IPS-18a (cell line): ENCODE data around the gene ATG4A.

Source experiments
- H3K27ac ChIP-seq: one replicate; pipeline ENCODE4 v1.5.1; 2013; ENCODE audit warnings: low read length
- H3K27me3 ChIP-seq: one replicate; pipeline ENCODE4 v1.6.1; 2013; ENCODE audit warnings: mild to moderate bottlenecking, low read length; ENCODE audit not compliant: control insufficient read depth, insufficient read depth
- H3K36me3 ChIP-seq: one replicate; pipeline ENCODE4 v1.6.1; 2013; ENCODE audit warnings: low read depth, low read length; ENCODE audit not compliant: control insufficient read depth
- H3K4me1 ChIP-seq: one replicate; pipeline ENCODE4 v1.6.1; 2013; ENCODE audit warnings: low read depth, low read length; ENCODE audit not compliant: control insufficient read depth
- H3K4me3 ChIP-seq: one replicate; pipeline ENCODE4 v1.5.1; 2013; ENCODE audit warnings: low read length
- H3K9ac ChIP-seq: one replicate; pipeline ENCODE4 v1.6.1; 2013; ENCODE audit warnings: mild to moderate bottlenecking, low read length, moderate library complexity
- H3K9me3 ChIP-seq: one replicate; pipeline ENCODE4 v1.6.1; 2013; ENCODE audit warnings: low read depth, low read length; ENCODE audit not compliant: control insufficient read depth

The ATG4A gene

GRCh38 chrX:108156934-108157466, 65.4 kb downstream of the ATG4A start:
- Histone ChIP-seq H3K4me3 (no peak overlapping the region), H3K27me3 (no peaks in the 10 kb centered on the region), H3K9ac (no peak overlapping the region), H3K27ac (no peak overlapping the region), H3K4me1 (no peaks in the 10 kb centered on the region), H3K36me3 (no peaks in the 10 kb centered on the region), H3K9me3 (no peaks in the 10 kb centered on the region)

DNA sequence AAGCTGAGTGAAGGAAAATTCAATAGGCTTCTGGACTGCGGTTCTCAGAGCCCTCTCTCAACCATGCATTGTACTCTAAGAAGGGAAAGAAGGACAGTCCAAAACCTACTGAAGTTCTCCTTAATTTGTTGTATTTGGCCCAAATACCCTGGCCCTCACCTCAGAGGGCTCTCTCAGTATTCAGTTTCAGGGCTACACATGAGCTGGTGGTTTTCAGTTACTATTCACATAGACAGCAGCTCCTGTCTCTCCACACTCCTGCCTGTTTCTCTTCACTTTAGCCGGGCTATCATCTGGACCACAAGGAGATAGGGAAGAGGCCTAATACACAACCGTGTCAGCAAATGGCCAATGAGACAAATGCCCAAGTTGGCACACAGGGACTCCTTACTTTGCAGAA, 66.0 kb downstream of the ATG4A start:
- Histone ChIP-seq H3K4me3 (no peak overlapping the region), H3K9me3 (no peaks in the 10 kb centered on the region), H3K27ac (no peak overlapping the region), H3K36me3 (no peaks in the 10 kb centered on the region), H3K27me3 (no peaks in the 10 kb centered on the region), H3K4me1 (no peaks in the 10 kb centered on the region), H3K9ac (no peak overlapping the region)

- no peak overlapping the region for H3K9ac ChIP-seq
- H3K4me3 ChIP-seq = no peak overlapping the region
Observed at GRCh38 chrX:108159028-108159670, 67.6 kb downstream of the ATG4A start.

DNA sequence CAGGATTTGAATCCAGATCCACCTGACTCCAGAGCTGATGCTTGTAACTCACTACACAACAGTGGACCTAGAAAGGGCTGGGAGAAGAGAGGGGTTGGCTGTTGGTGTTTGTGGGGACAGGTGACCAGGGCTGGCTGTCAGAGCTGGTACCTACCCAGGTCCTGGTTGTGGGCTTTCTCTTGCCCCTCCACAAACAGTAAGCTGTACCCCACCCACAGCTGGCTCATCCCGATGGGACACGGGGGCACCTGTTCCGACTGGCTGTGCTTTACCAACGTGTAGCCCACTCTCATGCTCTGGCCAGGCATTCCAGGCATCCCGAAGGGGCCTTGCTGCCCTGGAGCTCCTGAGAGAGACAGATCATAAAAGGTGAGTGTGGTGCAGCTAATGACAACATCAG, 68.7 kb downstream of the ATG4A start:
- Histone ChIP-seq H3K27me3 (no peaks in the 10 kb centered on the region), H3K27ac (no peak overlapping the region), H3K9me3 (no peaks in the 10 kb centered on the region), H3K9ac (no peak overlapping the region), H3K36me3 (no peaks in the 10 kb centered on the region), H3K4me1 (no peaks in the 10 kb centered on the region), H3K4me3 (no peak overlapping the region)

More at GRCh38 chrX:108159028-108159670, 67.6 kb downstream of the ATG4A start:
- Histone ChIP-seq H3K4me1 (no peaks in the 10 kb centered on the region), H3K36me3 (no peaks in the 10 kb centered on the region), H3K9me3 (no peaks in the 10 kb centered on the region), H3K27me3 (no peaks in the 10 kb centered on the region), H3K27ac (no peak overlapping the region)

DNA sequence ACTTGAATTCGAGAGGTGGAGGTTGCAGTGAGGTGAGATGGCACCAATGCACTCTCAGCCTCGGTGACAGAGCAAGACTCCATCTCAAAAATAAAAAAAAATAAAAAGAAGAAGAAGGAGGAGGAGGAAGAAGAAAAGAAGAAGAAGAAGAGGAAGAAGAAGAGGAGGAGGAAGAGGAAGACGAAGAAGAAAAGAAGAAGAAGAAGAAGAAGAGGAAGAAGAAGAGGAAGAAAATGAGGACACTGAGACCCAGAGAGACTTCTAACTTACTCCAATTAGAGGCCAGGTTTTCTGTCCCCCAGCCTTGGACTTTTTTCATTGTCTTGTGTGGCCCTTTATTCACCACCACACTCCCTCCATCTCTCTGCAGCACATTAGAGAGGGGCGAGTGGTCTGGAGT, 70.7 kb downstream of the ATG4A start:
- Histone ChIP-seq H3K4me3 (no peak overlapping the region), H3K9me3 (no peaks in the 10 kb centered on the region), H3K27me3 (no peaks in the 10 kb centered on the region), H3K9ac (no peak overlapping the region), H3K36me3 (no peaks in the 10 kb centered on the region), H3K4me1 (no peaks in the 10 kb centered on the region), H3K27ac (no peak overlapping the region)

- H3K27ac ChIP-seq = no peak overlapping the region
- H3K4me3 ChIP-seq = no peak overlapping the region
- no peaks in the 10 kb centered on the region for H3K9me3 ChIP-seq
- no peaks in the 10 kb centered on the region for H3K36me3 ChIP-seq
- no peaks in the 10 kb centered on the region for H3K27me3 ChIP-seq
- H3K4me1 ChIP-seq = no peaks in the 10 kb centered on the region
- H3K9ac ChIP-seq = no peak overlapping the region
Observed at GRCh38 chrX:108163333-108164082, 71.9 kb downstream of the ATG4A start.

GRCh38 chrX:108165383-108166111, 74.0 kb downstream of the ATG4A start:
- no peaks in the 10 kb centered on the region for H3K4me1 ChIP-seq
- H3K9me3 ChIP-seq = no peaks in the 10 kb centered on the region
- no peak overlapping the region for H3K27ac ChIP-seq
- no peak overlapping the region for H3K4me3 ChIP-seq
- H3K9ac ChIP-seq = no peak overlapping the region
- H3K36me3 ChIP-seq = no peaks in the 10 kb centered on the region
- no peaks in the 10 kb centered on the region for H3K27me3 ChIP-seq

- H3K4me3 ChIP-seq = no peak overlapping the region
- H3K9me3 ChIP-seq = no peaks in the 10 kb centered on the region
- H3K36me3 ChIP-seq = no peaks in the 10 kb centered on the region
- H3K4me1 ChIP-seq = no peaks in the 10 kb centered on the region
- H3K9ac ChIP-seq = no peak overlapping the region
- no peaks in the 10 kb centered on the region for H3K27me3 ChIP-seq
- no peak overlapping the region for H3K27ac ChIP-seq
Observed at GRCh38 chrX:108167211-108167872, 75.8 kb downstream of the ATG4A start.

GRCh38 chrX:108168961-108169740, 77.6 kb downstream of the ATG4A start:
- Histone ChIP-seq H3K27me3 (no peaks in the 10 kb centered on the region), H3K4me1 (no peaks in the 10 kb centered on the region), H3K27ac (no peak overlapping the region), H3K4me3 (no peak overlapping the region), H3K9me3 (no peaks in the 10 kb centered on the region), H3K9ac (no peak overlapping the region), H3K36me3 (no peaks in the 10 kb centered on the region)

DNA sequence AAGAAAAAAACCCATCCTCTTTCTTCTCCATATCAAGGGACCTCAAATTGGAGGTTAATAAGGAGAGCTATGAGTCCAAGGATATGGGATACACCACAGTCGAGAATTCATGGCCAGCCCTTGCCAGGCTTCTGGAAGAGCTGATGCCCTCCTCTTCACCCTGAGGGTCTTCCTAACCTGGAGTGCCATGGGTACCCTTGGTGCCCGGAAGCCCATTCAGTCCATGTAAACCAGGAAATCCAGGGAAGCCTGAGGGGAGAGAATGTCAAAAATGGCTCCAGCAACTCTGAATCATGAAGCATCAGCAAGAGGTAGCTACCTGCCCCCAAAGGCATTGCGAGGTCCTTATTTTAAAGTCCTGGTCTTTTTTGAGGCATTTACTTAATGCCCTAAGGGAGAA, 78.2 kb downstream of the ATG4A start:
- Histone ChIP-seq H3K4me1 (no peaks in the 10 kb centered on the region), H3K36me3 (no peaks in the 10 kb centered on the region), H3K27me3 (no peaks in the 10 kb centered on the region), H3K27ac (no peak overlapping the region), H3K9me3 (no peaks in the 10 kb centered on the region), H3K9ac (no peak overlapping the region), H3K4me3 (no peak overlapping the region)

DNA sequence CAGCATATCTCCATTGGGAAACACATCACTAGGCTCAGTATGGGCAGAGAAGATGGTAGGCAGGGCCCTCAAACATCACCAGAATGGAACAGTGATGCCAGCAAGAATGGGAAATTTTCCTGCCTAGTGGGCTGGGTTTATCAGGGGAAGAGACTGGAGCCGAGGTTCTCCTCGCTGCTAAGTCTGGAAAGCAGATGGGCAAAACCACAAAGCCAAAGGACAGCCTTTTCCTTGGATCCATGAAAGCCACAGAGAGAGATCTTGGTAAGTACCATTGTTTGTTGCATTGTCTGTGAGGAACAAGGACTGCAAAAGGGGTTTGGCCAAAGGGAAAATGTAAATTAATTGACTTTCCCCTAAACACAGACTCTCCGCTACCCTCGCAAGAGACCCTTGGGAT, 80.1 kb downstream of the ATG4A start:
- H3K9ac ChIP-seq = no peak overlapping the region
- no peak overlapping the region for H3K27ac ChIP-seq
- H3K27me3 ChIP-seq = no peaks in the 10 kb centered on the region
- H3K4me1 ChIP-seq = peaks cover 4% of the 10 kb centered on the region
- no peaks in the 10 kb centered on the region for H3K9me3 ChIP-seq
- H3K36me3 ChIP-seq = no peaks in the 10 kb centered on the region
- no peak overlapping the region for H3K4me3 ChIP-seq
